ENCODE data around the gene HBM. TPM values are rescaled to one million over a fixed set of nuclear protein-coding genes. Genes with fewer than 3 reads are reported as not detected.
"Not testable (repeated sequence)": the region's sequence is repeated elsewhere in the genome, so short reads cannot be mapped to it uniquely, and the experiment has no call there.

The HBM gene
- total RNA-seq, 1 experiment from 2014 or later = not detected

GRCh38 chr16:170088-170507, 4.3 kb downstream of the HBM start:
- intact Hi-C loops (cut with micrococcal nuclease; ENCODE audit: unreplicated experiment); H3K27ac ChIP-seq (ENCODE audit: low read length); H3K36me3 ChIP-seq (ENCODE audit: control insufficient read depth, insufficient read depth, low read length); BruUV-seq (replicated peaks); H3K4me1 ChIP-seq (ENCODE audit: control insufficient read depth, insufficient read depth, low read length); POLR2A ChIA-PET; H3K9me3 ChIP-seq (ENCODE audit: control insufficient read depth, insufficient read depth, low read depth, low read length); H3K4me3 ChIP-seq (ENCODE audit: low read depth in 2 of 2, low read length in 2 of 2); H3K27me3 ChIP-seq (ENCODE audit: control insufficient read depth, insufficient read depth, low read length); in situ Hi-C loops (cut with HindIII; ENCODE audit: low pct_unique_long_range_greater_than_20kb, low sequenced_read_pairs); DNase-seq (ENCODE audit: low read depth, low spot score): not testable (repeated sequence)
- CTCF ChIA-PET = interaction anchor here (0.9 kb wide), 1 partner anchor 10 kb away, joined by 3 read pairs; the partner anchor contains the start of gene HBQ1
- peak; percentile 35; the same call in 1 of the 2 replicates for ATAC-seq
- peak; percentile 88 to 89 for TF ChIP-seq REST (IDR thresholded peaks at IDR 0.05; ENCODE audit: insufficient read depth in 1 of 2, low read depth in 2 of 2, low read length in 1 of 2)

DNA sequence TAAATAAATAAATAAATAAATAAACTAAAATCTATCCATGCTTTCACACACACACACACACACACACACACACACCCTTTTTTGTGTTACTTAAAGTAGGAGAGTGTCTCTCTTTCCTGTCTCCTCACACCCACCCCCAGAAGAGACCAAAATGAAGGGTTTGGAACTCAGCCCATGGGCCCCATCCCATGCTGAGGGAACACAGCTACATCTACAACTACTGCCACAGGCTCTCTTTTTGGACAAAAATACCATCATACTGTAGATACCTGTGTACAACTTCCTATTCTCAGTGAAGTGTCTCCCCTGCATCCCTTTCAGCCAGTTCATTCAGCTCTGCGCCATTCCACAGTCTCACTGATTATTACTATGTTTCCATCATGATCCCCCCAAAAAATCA, 5.0 kb downstream of the HBM start:
- DNase-seq (ENCODE audit: low read depth, low spot score) (no peak), ATAC-seq (no peak)
- TF ChIP-seq TCF7L2 (IDR thresholded peaks at IDR 0.05; ENCODE audit: low read depth, low read length) (no peak), REST (IDR thresholded peaks at IDR 0.05; ENCODE audit: insufficient read depth in 1 of 2, low read depth in 2 of 2, low read length in 1 of 2) (no peak), SIN3A (IDR thresholded peaks at IDR 0.05; ENCODE audit: borderline replicate concordance, insufficient read depth, low read depth, low read length) (no peak), POLR2AphosphoS5 (IDR thresholded peaks at IDR 0.05; ENCODE audit: low read depth, low read length) (no peak), CTCF (IDR thresholded peaks at IDR 0.05) (no peak)
- Histone ChIP-seq H3K27me3 (ENCODE audit: control insufficient read depth, insufficient read depth, low read length) (no peaks in the 10 kb centered on the region), H3K27ac (ENCODE audit: low read length) (no peak overlapping the region), H3K4me3 (ENCODE audit: low read depth in 2 of 2, low read length in 2 of 2) (no peak overlapping the region), H3K4me1 (ENCODE audit: control insufficient read depth, insufficient read depth, low read length) (no peaks in the 10 kb centered on the region), H3K9me3 (ENCODE audit: control insufficient read depth, insufficient read depth, low read depth, low read length) (no peaks in the 10 kb centered on the region), H3K36me3 (ENCODE audit: control insufficient read depth, insufficient read depth, low read length) (no peaks in the 10 kb centered on the region)
- ChIA-PET CTCF (interaction anchor here (0.9 kb wide), 1 partner anchor 10 kb away, joined by 3 read pairs; the partner anchor contains the start of gene HBQ1), POLR2A (no interaction called here)
- no TSS peak for BruUV-seq (replicated peaks)
- in situ Hi-C loops (cut with HindIII; ENCODE audit: low pct_unique_long_range_greater_than_20kb, low sequenced_read_pairs) (no loop called here), intact Hi-C loops (cut with micrococcal nuclease; ENCODE audit: unreplicated experiment) (no loop called here)

DNA sequence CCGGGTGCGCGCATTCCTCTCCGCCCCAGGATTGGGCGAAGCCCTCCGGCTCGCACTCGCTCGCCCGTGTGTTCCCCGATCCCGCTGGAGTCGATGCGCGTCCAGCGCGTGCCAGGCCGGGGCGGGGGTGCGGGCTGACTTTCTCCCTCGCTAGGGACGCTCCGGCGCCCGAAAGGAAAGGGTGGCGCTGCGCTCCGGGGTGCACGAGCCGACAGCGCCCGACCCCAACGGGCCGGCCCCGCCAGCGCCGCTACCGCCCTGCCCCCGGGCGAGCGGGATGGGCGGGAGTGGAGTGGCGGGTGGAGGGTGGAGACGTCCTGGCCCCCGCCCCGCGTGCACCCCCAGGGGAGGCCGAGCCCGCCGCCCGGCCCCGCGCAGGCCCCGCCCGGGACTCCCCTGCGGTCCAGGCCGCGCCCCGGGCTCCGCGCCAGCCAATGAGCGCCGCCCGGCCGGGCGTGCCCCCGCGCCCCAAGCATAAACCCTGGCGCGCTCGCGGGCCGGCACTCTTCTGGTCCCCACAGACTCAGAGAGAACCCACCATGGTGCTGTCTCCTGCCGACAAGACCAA, 6.7 kb downstream of the HBM start, which contains the start of gene HBA2:
HBA2 (plus strand) TSS at position 503 of the 568 bp plus-strand sequence; CDS start at position 540, 37 bp downstream.
- H3K4me1 ChIP-seq (ENCODE audit: control insufficient read depth, insufficient read depth, low read length); intact Hi-C loops (cut with micrococcal nuclease; ENCODE audit: unreplicated experiment); POLR2A ChIA-PET; BruUV-seq (replicated peaks); in situ Hi-C loops (cut with HindIII; ENCODE audit: low pct_unique_long_range_greater_than_20kb, low sequenced_read_pairs); H3K27me3 ChIP-seq (ENCODE audit: control insufficient read depth, insufficient read depth, low read length); H3K36me3 ChIP-seq (ENCODE audit: control insufficient read depth, insufficient read depth, low read length); DNase-seq (ENCODE audit: low read depth, low spot score); H3K27ac ChIP-seq (ENCODE audit: low read length); H3K4me3 ChIP-seq (ENCODE audit: low read depth in 2 of 2, low read length in 2 of 2); H3K9me3 ChIP-seq (ENCODE audit: control insufficient read depth, insufficient read depth, low read depth, low read length): not testable (repeated sequence)
- ATAC-seq = peak; percentile 23
- CTCF ChIA-PET = interaction anchor here (0.6 kb wide), 1 partner anchor 229 kb away, joined by 3 read pairs; the partner anchor contains the start of gene DECR2

- H3K36me3 ChIP-seq (ENCODE audit: control insufficient read depth, insufficient read depth, low read length); H3K4me1 ChIP-seq (ENCODE audit: control insufficient read depth, insufficient read depth, low read length); H3K27me3 ChIP-seq (ENCODE audit: control insufficient read depth, insufficient read depth, low read length); CTCF ChIA-PET; POLR2A ChIA-PET; ATAC-seq; DNase-seq (ENCODE audit: low read depth, low spot score); H3K4me3 ChIP-seq (ENCODE audit: low read depth in 2 of 2, low read length in 2 of 2); BruUV-seq (replicated peaks); H3K27ac ChIP-seq (ENCODE audit: low read length); intact Hi-C loops (cut with micrococcal nuclease; ENCODE audit: unreplicated experiment); in situ Hi-C loops (cut with HindIII; ENCODE audit: low pct_unique_long_range_greater_than_20kb, low sequenced_read_pairs); H3K9me3 ChIP-seq (ENCODE audit: control insufficient read depth, insufficient read depth, low read depth, low read length): not testable (repeated sequence)
These were observed 7.6 kb downstream of the HBM start for GRCh38 chr16:173211-173854.
